CD4-positive, alpha-beta T cell treated with Interleukin-17A for 1 hour (primary cell): ENCODE results near the gene FBXO17.
"Not testable (repeated sequence)": the region's sequence is repeated elsewhere in the genome, so short reads cannot be mapped to it uniquely, and the experiment has no call there.

ENCODE experiments used
- DNase-seq: peaks from one replicate; pipeline ENCODE4 v3.0.0-alpha.2; 2020

Gene FBXO17

DNA sequence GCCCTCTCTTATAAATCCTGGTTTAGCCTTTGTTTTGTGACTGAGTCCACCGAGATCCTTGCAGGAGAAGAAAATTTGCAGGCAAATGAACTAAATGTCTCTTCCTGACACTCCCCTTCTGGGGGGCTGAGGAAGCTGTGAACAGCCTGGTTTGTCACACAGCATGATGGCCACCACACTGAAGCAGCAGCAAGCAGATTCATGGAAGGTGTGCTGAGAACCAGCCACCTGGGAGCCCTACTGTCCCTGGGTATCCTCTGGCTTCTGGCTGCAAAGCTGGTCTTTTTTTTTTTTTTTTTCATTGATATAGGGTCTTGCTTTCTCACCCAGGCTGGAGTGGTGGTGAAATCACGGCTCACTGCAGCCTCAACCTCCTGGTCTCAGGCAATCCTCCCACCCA is 33.6 kb downstream of the FBXO17 start:
- DNase-seq: no peak

DNA sequence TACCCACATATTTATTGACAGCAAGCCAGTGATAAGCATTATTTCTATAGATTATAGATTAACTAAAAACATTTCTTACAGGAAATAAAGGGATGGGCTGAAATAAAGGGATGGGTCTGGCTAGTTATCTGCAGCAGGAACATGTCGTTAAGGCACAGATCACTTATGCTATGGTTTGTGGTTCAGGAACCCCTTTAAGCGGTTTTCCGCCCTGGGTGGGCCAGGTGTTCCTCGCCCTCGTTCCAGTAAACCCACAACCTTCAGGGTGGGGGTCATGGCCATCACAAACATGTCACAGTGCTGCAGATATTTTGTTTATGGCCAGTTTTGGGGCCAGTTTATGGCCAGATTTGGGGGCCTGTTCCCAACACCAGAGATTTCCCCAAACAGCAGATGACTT is 34.1 kb downstream of the FBXO17 start:
- DNase-seq: not testable (repeated sequence)

DNA sequence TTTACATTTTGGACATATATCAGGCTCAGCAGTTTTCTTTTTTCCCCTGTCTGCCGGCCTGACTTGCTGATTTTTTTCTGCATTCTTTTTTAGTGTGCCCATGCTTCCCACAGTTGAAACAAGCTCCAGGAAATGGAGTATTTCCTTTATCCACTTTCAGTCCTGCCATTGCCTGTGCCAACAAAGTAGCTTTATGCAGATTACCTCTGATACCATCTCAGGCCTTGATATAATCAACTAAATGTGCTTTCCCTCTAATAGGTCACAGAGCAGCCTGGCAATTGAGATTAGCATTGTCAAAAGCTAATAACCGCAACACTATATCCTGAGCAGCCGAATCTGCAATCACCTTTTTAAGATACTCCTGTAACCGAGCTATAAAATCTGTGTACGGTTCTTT is 35.6 kb downstream of the FBXO17 start:
- DNase-seq: no peak

DNA sequence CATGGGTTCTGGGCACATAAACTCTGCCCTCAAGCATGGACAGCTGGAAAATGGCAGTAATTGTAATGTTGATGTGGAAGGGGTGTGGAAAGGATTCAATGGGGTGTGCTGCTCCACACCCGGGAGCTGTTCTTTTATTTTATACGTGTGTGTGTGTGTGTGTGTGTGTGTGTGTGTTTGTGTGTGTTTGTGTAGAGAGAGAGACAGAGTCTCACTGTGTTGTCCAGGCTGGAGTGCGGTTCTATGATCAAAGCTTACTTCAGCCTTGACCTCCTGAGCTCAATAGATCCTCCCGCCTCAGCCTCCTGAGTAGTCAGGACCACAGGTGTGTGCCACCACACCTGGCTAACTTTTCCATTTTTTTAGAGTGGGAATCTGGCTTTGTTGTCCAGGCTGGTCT is 42.0 kb downstream of the FBXO17 start:
- DNase-seq: no peak

DNA sequence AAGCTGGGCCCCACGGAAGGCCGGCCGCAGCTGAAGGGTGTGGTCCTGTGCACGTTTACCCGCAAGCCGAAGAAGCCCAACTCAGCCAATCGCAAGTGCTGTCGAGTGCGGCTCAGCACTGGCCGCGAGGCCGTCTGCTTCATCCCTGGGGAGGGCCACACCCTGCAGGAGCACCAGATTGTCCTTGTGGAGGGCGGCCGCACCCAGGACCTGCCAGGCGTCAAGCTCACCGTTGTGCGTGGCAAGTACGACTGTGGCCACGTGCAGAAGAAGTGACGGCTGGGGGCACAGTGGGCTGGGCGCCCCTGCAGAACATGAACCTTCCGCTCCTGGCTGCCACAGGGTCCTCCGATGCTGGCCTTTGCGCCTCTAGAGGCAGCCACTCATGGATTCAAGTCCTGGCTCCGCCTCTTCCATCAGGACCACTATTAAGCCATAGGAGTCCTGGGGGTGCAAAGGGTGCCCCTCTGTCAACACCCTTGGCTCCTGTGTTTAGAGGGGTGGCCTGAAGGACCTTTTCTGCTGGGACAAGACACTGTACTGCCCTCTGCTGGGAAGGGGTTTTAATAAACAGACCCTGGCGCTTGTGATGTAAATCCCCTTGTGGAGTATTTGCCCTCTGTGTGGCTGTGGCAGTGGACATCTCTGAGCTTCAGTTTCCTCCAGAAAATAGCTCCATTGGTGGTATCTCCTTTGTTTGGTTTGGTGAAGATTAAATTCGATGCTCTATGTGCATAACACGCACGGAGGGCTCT is 42.9 kb downstream of the FBXO17 start:
- peak; percentile 67 for DNase-seq

DNA sequence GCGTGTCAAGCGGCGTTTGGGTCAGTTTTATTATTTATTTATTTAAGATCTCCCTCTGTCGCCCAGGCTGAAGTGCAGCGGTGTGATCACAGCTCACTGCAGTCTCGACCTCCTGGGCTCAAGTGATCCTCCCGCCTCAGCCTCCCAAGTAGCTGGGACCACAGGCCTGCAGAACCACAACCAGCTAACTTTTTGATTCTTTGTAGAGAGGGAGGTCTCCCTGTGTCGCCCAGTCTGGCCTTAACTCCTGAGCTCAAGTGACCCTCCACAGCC is 44.1 kb downstream of the FBXO17 start:
- DNase-seq: no peak

DNA sequence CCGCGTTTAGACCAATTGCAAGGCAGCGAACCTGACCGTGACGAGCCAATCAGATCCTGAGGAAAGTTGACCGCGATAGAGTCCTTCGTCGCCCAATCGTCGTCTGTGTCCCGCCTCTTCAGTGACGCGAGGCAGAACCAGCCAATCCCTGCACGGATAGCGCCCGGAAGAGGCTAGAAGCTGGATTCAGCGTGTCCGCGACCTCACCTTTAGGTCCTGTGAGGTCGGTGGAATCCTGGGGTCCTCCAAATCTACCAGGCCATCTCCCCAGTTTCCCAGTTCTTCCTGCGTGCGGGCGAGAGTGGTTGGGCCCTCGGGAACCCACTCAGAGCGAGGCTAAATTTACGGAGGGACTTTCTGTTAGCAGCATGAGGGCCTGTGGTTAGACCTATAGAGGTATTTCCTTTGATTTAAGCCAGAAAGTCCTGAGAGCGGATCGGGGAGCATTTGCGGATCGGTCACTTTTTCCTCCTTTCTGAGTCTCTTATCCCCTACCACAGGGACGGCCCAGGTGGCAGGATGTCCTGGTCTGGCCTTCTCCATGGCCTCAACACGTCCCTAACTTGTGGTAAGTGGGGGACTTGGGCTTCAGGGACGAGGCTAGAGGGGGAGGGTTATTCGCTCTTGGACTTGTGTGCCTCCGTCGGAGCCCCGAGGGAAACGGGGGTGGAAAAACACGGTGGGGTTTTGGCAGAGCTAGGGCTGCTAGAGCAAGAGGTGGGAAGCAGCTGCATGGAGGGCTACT is 44.6 kb downstream of the FBXO17 start, which contains the start of gene MRPS12:
Gene MRPS12, plus strand, starts transcription at position 169 of the 745 bp plus-strand sequence. Its CDS starts 351 bp downstream, at position 520.
- DNase-seq: peak; percentile 99

DNA sequence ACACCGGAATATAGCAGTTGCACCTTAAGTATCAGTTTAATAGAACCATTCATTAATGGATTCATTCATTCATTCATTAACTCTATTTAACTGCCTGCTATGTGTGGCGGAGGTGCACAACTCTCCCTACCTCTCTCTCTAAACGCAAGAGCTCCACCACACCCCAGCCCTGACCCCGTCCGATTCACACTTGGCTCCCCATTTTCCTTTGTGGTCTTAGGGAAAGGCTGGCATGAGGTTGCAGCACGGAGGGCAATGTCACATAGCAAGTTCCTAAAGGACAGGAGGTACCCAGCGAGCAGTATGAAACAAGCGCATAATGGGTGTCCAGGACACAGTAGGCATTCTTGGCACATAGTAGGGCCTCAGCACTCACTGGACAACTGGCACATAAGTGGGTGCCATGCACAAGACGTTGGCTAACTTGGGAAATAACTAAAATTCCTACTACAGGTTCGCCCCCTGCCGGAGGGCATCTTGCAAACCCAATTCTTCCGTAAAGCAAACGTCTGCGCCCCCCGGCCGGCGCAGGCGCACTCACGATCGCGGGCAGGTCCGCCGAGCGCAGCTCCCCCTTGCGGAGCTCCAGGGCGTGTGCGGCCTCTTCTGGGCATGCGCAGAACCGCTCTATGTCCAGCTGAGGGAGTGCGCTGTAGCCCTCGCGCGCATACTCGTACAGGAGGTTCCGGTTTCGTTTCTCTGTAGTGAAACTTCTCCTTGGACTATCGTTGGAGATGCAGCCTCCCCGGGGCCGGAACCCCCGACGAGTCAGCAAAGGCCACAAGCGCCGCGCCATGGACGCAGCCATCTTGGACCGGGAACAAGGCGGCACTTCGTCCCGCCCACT is 45.4 kb downstream of the FBXO17 start, which contains the start of gene SARS2:
Gene SARS2, minus strand, starts transcription at position 835 of the 847 bp plus-strand sequence. Its CDS starts 27 bp downstream, at position 808.
- peak; percentile 93 for DNase-seq

DNA sequence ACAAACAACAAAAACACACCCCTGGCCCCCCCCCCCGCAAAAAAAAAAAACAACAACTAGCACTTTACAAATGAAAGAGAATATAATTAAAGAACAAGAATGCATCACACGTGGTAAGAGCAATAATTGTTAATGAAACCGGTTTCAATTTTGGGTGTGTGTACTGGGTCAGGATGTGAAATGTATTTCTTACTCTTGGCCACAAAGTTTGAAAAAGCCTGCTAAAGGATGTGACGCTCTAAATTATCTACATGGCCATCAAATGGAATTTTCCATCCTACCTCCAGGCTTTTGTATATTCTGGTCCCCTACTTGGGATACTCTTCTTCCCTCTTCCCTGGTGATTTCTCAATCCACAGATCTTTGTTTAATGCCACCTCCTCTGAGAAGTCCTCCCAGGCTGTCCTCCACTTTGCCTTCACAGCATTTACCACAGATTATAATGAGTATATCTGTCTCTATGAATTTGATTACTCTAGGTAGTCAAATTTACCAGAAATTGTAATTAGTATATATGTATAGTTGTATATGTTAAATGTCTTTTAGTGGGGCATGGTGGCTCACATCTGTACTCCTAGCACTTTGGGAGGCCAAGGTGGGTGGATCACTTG is 47.0 kb downstream of the FBXO17 start:
- peak; percentile 56 for DNase-seq

DNA sequence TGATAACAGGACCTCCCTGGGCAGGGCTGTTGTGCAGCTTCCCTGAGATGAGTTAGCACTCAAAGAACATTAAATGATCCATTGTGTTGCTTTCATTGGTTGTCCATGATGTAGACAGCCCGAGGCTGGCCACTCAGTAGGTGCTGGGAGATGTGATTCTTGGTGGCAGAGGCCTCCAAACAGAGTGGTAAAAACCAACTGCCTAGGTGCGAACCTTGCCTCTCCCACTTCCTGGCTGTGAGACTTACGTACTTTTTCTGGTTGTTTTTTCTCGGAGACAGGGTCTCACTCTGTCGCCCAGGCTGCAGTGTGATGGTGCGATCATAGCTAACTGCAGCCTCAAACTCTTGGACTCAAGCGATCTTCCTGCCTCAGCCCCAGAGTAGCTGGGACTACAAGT is 51.2 kb downstream of the FBXO17 start:
- DNase-seq: peak; percentile 69

DNA sequence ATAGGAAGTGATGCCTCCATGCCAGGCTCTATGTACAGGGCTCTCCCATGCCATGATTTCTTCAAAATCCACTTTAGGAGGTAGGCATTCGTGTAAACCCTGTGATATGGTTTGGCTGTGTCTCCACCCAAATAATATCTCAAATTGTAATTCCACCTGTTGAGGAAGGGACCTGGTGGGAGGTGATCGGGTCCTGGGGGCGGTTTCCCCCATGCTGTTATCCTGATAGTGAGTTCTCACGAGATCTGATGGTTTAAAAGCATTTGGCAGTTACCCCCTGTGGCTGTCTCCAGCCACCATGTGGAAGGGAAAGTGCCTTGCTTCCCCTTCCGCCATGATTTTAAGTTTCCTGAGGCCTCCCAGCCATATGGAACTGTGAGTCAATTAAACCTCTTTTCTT is 53.1 kb downstream of the FBXO17 start:
- DNase-seq: no peak

DNA sequence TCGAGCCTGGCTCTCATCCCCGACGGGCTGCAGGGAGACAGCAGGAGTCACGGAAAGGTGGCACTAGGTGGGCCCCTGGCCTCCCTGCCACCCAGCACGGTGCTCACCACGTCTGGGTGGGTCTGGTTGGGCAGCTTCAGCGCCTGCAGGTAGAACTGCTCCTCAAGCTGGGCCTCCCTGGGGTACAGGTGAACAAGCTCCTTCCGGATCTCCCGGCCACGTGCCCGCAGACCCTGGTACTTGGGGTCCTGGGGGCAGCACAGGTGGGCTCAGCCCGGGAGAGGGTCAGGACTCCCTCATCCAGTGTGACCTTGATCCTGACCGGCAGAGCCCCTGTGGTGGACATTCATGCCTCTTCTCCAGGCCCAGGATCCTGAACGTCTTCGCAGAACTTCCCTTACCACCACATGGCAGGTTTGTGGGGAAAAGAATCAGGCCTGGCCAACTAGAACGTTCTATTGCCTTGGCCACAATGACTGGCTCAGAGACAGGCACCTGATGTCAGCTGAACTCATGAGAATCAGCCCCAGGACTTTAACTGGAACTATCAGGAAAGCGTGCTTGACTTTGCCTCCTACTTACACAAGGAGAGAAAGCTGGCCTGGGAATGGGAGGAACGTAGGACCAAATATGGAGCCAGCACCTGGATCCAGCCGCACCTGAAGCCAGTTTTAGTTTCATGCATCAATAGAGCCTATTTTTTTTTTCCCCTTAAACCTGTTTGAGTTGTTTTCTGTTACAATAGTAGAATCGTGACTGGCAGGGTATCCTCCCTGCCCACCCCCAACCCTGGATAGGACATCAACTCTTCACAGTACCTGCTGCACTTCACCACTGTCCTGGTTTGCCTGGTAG is 53.9 kb downstream of the FBXO17 start:
- no peak for DNase-seq

DNA sequence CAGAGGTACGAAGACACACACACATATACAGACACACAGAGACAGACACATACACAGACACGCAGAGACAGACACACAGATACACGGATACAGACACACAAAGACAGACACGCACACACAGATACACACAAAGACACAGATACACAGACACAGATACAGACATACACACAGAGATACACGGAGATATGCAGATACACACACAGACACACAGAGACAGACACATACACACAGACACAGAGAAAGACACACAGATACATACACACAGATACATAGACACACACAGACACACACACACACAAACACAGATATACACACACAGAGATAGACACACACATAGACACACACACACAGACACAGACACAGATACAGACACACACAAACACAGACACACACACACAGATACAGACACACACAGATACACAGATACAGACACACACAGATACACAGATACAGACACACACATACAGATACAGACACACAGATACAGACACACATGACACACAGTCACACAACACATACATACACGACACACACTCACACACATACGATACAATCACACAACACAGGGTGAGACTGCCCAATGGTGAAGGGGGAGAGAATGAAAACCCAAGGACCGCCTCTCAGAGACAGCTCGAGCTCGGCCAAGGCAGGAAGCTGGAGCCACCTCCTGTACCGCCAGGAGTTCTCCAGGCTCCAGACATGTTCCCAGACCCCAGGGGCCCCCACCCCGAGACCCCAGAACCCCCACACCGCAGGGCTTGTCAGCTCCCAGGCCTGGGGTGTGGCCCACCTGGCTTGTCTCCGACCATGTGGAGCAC is 54.7 kb downstream of the FBXO17 start:
- DNase-seq: no peak

DNA sequence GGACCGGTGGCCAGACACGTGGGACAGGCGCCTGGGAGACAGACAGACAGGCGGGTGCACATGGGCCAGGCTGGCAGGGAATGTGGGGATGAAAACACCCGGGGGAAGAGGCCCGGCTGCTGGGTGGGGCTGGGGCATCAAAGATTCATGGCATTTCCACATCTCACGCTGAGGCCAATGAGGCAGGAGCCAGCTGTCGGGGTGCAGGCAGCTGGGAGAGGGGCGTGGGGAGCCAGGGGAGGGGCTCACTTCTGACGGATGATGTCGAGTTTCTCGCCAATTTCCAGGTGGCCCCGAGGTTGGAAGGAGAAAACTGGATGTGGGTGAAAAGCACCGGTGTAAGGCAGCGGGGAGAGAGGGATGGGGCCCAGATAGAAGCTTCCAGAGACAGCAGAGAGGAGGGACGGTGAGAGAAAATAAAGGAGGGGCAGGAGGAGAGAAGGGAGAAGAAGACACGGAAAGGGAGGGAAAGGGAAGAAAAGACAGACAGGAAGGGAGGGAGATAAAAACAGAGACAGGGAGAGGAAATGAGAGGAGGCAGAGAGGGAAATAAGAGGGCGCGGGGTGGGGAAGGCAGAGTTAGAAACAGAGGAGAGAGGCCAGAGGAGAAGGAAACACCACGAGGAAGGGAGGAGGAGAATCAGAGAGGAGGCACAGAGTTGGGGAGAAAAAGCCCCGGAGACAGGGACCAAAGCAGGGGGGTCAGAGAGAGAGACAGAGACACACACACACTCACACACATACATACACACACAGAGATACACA is 55.5 kb downstream of the FBXO17 start:
- DNase-seq: no peak

DNA sequence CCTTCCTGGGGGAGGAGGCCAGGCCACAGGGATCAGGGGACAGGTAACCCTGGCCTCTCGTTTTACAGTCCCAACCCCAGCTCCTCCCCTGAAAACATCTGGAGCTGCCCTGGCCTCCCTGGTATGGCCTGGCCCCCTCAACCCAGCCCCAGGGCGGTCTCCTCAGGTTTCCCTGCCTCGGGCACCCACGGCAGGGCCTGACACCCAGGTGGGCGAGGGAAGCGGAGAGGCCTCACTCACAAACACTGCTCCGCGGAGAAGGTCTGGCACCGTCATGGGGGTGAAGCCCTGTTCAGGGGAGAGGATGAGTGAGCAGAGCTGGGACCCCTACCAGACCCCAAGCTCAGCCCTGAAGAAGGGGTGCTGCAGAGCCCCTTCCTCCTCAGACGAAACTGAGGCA is 57.0 kb downstream of the FBXO17 start:
- DNase-seq: no peak

DNA sequence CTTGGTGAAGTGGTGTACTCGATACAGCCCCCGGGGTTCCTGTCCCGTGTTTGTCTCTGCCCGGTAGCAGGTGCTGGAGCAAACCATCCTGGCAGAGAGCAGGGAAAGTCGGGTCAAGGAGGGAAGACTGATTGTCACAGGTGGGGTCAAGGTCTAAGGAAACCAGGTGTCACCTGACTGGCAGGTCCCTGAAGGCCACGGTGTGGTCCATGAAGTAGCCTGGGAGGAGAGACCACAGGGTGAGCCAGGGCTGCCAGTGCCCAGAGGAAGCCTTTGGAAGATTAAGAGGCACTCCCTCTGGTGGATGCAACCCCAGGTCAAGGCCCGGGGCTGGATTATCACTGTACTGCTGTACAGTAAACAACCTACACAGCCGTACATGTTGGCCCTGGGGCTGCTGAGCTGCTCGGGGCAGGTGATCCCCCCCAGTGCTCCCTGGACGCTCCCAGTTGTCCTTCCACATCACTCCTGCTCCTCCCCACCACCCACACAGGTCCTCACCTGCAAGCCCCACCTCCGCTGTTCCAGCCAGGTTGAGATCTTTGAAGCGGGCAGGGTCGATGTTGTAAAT is 57.5 kb downstream of the FBXO17 start:
- no peak for DNase-seq

DNA sequence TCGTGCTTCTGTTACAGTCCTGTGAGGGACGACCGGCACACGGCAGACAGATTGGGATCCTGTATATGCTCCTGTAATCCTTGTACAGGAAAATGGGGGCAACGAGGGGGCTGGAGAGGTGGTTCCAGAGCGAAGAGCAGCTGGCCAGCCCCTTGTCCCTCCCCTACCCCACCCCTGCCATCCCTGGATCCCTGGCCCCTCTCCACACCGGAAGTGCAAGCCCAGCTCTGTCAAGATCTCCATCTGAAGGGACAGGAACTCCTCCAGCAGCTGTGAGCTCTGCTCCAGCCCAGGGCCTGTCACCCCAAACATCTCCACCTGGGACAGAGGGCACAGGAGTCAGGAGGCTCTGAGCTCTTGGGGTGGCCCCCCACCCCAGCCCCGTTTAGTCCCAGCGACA is 58.0 kb downstream of the FBXO17 start:
- no peak for DNase-seq

DNA sequence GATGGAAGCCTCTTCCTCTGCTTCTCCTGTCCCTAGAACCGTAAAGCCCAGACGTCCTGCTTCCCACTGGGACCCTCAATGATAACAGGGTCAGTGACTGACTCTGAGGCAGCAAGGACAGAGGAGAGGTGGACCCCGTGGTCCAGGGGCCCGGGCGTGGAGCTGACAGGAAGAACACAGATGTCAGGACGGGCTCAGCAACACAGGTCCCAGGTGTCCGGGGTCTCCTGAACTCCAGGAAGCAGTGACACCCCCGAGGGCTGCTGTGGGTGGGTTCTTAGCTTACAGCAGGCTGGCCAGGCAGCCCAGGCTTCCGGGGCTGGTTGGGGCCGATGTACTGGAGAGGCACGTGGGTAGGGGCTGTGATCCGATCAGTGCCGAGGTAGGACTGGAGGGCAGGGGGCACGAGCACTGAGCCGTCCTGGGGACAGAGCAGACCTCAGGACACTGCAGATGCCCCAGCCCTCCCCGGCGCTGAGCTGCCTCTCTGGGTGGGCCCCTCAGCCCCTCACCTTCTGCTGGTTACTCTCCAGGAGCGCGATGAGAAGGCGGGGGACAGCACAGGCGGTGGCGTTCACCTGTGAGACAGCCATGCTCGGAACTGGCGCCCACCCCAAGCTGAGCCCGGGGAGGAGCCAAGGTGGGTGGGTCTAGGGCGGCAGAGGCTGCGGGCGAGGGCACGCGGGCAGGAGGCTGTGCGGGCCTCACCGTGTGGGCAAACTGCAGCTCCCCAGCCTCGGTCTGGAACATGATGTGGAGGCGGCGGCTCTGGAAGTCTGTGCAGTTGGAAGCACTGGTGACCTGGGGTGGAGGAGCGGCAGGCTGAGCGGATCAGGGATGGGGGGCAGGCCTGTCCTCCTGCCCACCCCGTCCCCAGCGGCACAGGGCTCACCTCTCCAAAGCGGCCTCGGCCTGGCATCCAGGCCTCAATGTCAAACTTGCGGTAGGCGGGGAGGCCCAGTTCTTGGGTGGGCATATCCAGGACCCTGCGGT is 59.9 kb downstream of the FBXO17 start:
- DNase-seq: no peak

DNA sequence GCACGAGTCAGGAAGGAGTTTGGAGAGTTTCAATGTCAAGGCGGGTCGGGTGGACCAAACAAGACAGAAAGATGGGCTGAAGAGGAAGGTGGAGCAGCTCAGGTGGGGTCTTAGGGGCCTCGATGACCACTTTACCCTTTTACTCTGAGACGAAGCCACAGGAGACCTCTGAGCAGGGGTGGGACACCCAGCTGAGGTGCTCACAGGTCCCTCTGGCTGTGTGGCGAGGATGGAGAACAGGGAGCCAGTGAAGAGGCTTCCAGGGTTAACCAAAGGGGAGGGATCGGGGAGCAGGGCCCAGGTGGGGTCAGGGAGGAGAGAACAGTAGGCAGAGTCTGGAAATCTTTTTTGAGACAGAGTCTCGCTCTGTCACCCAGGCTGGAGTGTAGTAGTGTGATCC is 61.6 kb downstream of the FBXO17 start:
- DNase-seq: no peak
